ENCODE results near the gene C2CD4C. TPM values are rescaled to one million over a fixed set of nuclear protein-coding genes. Genes with fewer than 3 reads are reported as not detected.

The C2CD4C gene
- polyA plus RNA-seq, 1 donor from 2014 or later, result 21.4 TPM

DNA sequence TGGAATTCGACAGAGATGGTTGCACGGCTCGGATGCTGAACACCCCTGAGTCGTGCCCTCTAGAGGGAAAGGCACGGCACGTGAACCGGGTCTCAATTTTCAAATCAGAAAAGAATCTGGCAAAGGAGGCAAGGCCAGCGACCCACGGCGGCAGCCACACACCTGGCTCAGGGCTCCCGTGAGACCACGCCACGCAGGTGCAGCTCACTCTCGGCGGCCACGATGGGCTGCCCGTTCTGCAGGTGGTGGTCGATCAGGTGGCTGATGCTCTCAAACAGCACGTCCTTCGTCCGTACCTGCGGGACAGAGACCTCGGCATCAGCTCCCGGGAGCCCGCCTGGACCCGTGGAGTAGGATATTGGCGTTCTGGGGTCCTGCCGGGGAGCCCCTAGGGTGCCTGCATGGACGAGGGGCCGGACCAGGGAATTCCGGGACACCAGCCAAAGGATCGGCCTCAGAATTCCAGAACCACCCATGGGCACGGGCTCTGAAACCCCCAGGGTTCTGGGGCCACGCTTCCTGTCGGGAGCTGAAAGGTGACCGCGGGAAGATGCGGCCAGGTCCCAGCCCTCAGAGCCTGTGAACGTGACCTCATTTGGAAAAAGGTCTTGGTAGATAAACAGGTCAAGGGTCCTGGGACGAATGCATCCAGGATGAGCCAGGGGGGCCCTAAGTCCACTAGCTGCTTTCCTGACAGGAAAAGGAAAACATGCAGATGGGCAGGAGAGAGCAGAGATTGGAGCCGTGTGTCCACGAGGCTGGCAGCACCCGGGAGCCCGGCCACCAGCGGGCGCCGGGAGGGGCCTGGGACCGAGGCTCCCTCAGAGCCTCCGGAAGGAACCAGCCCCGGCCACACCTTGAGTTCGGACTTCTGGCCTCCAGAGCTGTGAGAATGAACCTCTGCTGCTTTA, 10.1 kb upstream of the C2CD4C start:
- H3K4me3 ChIP-seq (ENCODE audit: low read length), result no peak overlapping the region
- H3F3A ChIP-seq (ENCODE audit: insufficient read depth, low read length, poor library complexity, severe bottlenecking), result no peaks in the 10 kb centered on the region
- no peaks in the 10 kb centered on the region for H3K9me2 ChIP-seq (ENCODE audit: insufficient read depth, low read length)
- H3K27ac ChIP-seq (ENCODE audit: low read length), result no peak overlapping the region
- TF ChIP-seq, protein P1, sequence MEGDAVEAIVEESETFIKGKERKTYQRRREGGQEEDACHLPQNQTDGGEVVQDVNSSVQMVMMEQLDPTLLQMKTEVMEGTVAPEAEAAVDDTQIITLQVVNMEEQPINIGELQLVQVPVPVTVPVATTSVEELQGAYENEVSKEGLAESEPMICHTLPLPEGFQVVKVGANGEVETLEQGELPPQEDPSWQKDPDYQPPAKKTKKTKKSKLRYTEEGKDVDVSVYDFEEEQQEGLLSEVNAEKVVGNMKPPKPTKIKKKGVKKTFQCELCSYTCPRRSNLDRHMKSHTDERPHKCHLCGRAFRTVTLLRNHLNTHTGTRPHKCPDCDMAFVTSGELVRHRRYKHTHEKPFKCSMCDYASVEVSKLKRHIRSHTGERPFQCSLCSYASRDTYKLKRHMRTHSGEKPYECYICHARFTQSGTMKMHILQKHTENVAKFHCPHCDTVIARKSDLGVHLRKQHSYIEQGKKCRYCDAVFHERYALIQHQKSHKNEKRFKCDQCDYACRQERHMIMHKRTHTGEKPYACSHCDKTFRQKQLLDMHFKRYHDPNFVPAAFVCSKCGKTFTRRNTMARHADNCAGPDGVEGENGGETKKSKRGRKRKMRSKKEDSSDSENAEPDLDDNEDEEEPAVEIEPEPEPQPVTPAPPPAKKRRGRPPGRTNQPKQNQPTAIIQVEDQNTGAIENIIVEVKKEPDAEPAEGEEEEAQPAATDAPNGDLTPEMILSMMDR (IDR thresholded peaks at IDR 0.05; ENCODE audit: poor library complexity, severe bottlenecking), result no peak
- no peak for TF ChIP-seq RAD21 (conservative IDR thresholded peaks at IDR 0.05)
- TF ChIP-seq POLR2AphosphoS5 (IDR thresholded peaks at IDR 0.05), result no peak
- no peak for TF ChIP-seq MXI1 (conservative IDR thresholded peaks at IDR 0.05; ENCODE audit: poor library complexity, severe bottlenecking)
- TF ChIP-seq EZH2 (IDR thresholded peaks at IDR 0.05; ENCODE audit: borderline replicate concordance, insufficient read depth, low read length, poor library complexity, severe bottlenecking), result no peak
- no peak for TF ChIP-seq SMC3 (conservative IDR thresholded peaks at IDR 0.05; ENCODE audit: poor library complexity)
- TF ChIP-seq, protein P2, sequence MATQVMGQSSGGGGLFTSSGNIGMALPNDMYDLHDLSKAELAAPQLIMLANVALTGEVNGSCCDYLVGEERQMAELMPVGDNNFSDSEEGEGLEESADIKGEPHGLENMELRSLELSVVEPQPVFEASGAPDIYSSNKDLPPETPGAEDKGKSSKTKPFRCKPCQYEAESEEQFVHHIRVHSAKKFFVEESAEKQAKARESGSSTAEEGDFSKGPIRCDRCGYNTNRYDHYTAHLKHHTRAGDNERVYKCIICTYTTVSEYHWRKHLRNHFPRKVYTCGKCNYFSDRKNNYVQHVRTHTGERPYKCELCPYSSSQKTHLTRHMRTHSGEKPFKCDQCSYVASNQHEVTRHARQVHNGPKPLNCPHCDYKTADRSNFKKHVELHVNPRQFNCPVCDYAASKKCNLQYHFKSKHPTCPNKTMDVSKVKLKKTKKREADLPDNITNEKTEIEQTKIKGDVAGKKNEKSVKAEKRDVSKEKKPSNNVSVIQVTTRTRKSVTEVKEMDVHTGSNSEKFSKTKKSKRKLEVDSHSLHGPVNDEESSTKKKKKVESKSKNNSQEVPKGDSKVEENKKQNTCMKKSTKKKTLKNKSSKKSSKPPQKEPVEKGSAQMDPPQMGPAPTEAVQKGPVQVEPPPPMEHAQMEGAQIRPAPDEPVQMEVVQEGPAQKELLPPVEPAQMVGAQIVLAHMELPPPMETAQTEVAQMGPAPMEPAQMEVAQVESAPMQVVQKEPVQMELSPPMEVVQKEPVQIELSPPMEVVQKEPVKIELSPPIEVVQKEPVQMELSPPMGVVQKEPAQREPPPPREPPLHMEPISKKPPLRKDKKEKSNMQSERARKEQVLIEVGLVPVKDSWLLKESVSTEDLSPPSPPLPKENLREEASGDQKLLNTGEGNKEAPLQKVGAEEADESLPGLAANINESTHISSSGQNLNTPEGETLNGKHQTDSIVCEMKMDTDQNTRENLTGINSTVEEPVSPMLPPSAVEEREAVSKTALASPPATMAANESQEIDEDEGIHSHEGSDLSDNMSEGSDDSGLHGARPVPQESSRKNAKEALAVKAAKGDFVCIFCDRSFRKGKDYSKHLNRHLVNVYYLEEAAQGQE (IDR thresholded peaks at IDR 0.05; ENCODE audit: borderline replicate concordance), result no peak
- TF ChIP-seq TAF1 (IDR thresholded peaks at IDR 0.05; ENCODE audit: low read depth), result no peak
- TF ChIP-seq EP300 (conservative IDR thresholded peaks at IDR 0.05; ENCODE audit: poor library complexity, severe bottlenecking), result no peak
- H3K36me3 ChIP-seq (ENCODE audit: insufficient read depth, low read length), result no peaks in the 10 kb centered on the region
- H3K27me3 ChIP-seq (ENCODE audit: insufficient read depth, low read depth, low read length), result no peaks in the 10 kb centered on the region
- no peak overlapping the region for H3K9ac ChIP-seq (ENCODE audit: low read length)
- H3K4me2 ChIP-seq (ENCODE audit: low read length), result no peak overlapping the region
- no peaks in the 10 kb centered on the region for H3K9me3 ChIP-seq (ENCODE audit: low read length)
- H3K79me2 ChIP-seq (replicated peaks; ENCODE audit: insufficient read depth, low read length), result no peaks in the 10 kb centered on the region
- H2AFZ ChIP-seq (ENCODE audit: low read depth, low read length), result no peak overlapping the region
- no peaks in the 10 kb centered on the region for H4K20me1 ChIP-seq (ENCODE audit: insufficient read depth)

- no peak overlapping the region for H2AFZ ChIP-seq (ENCODE audit: low read depth, low read length)
- TF ChIP-seq EZH2 (IDR thresholded peaks at IDR 0.05; ENCODE audit: borderline replicate concordance, insufficient read depth, low read length, poor library complexity, severe bottlenecking) (no peak), MXI1 (conservative IDR thresholded peaks at IDR 0.05; ENCODE audit: poor library complexity, severe bottlenecking) (no peak), POLR2AphosphoS5 (IDR thresholded peaks at IDR 0.05) (no peak), RAD21 (conservative IDR thresholded peaks at IDR 0.05) (no peak), SMC3 (conservative IDR thresholded peaks at IDR 0.05; ENCODE audit: poor library complexity) (no peak), TAF1 (IDR thresholded peaks at IDR 0.05; ENCODE audit: low read depth) (no peak), EP300 (conservative IDR thresholded peaks at IDR 0.05; ENCODE audit: poor library complexity, severe bottlenecking) (no peak)
- TF ChIP-seq, protein P1 (IDR thresholded peaks at IDR 0.05; ENCODE audit: poor library complexity, severe bottlenecking), result no peak
- TF ChIP-seq, protein P2 (IDR thresholded peaks at IDR 0.05; ENCODE audit: borderline replicate concordance), result no peak
- no peaks in the 10 kb centered on the region for H3K36me3 ChIP-seq (ENCODE audit: insufficient read depth, low read length)
- no peak overlapping the region for H3K9ac ChIP-seq (ENCODE audit: low read length)
- no peaks in the 10 kb centered on the region for H3K27me3 ChIP-seq (ENCODE audit: insufficient read depth, low read depth, low read length)
- no peaks in the 10 kb centered on the region for H3K9me3 ChIP-seq (ENCODE audit: low read length)
- H3K79me2 ChIP-seq (replicated peaks; ENCODE audit: insufficient read depth, low read length), result no peaks in the 10 kb centered on the region
- H3K4me3 ChIP-seq (ENCODE audit: low read length), result no peak overlapping the region
- H4K20me1 ChIP-seq (ENCODE audit: insufficient read depth), result no peaks in the 10 kb centered on the region
- H3K4me2 ChIP-seq (ENCODE audit: low read length), result no peak overlapping the region
- H3K9me2 ChIP-seq (ENCODE audit: insufficient read depth, low read length), result no peaks in the 10 kb centered on the region
- no peaks in the 10 kb centered on the region for H3F3A ChIP-seq (ENCODE audit: insufficient read depth, low read length, poor library complexity, severe bottlenecking)
- no peak overlapping the region for H3K27ac ChIP-seq (ENCODE audit: low read length)
These were observed 7.5 kb upstream of the C2CD4C start for GRCh38 chr19:416416-416815.

Data from neural cell (in vitro differentiated cells).